CD4-positive, alpha-beta T cell (primary cell): ENCODE measurements around the gene CRIM1. TPM values are rescaled to one million over a fixed set of nuclear protein-coding genes. Genes with fewer than 3 reads are reported as not detected.

Source experiments
- ATAC-seq: fragments of 200-7000 bp; cut with Tn5 transposase; one replicate; pipeline ENCODE4 v1.10.0; 2022; ENCODE audit warnings: mild to moderate bottlenecking; ENCODE audit not compliant: poor library complexity
- CTCF ChIA-PET: fragments of 350-600 bp; sonication (Branson Sonifier 250); formaldehyde crosslinking; loops from one replicate; lab custom pipeline; 2021; ENCODE audit warnings: antibody characterized with exemption, inconsistent platforms; lab: Charles Lee
- POLR2A ChIA-PET: fragments of 350-600 bp; sonication (Branson Sonifier 250); formaldehyde crosslinking; loops from one replicate; lab custom pipeline; 2021; ENCODE audit warnings: antibody characterized with exemption, inconsistent platforms; lab: Charles Lee
- DNase-seq, 14 experiments: peaks; one replicate each; pipeline ENCODE4 v3.0.0-alpha.2; 2013 to 2020; ENCODE audit warnings: mixed read lengths in 2 of 14
- H3K27ac ChIP-seq, 2 donors: one replicate each; pipeline versions ENCODE4 v1.5.1 to v1.7.0; 2013; ENCODE audit warnings: low read length in 2 of 2, low read depth in 1 of 2, mild to moderate bottlenecking in 1 of 2
- H3K27me3 ChIP-seq, 2 experiments: 1 replicate in 1 of 2; 2 replicates in 1 of 2; pipeline versions ENCODE4 v1.6.1 to v1.7.0; 2013; ENCODE audit warnings: low read length in 2 of 2, control low read depth in 1 of 2, mild to moderate bottlenecking in 1 of 2, moderate library complexity in 1 of 2; ENCODE audit not compliant: insufficient read depth in 2 of 2, control insufficient read depth in 1 of 2
- H3K36me3 ChIP-seq: one replicate; pipeline ENCODE4 v1.6.1; 2013; ENCODE audit warnings: low read length, control low read depth; ENCODE audit not compliant: insufficient read depth
- H3K4me1 ChIP-seq: one replicate; pipeline ENCODE4 v1.6.1; 2013; ENCODE audit warnings: low read length, control low read depth; ENCODE audit not compliant: insufficient read depth
- H3K4me3 ChIP-seq: one replicate; pipeline ENCODE4 v1.5.1; 2013; ENCODE audit warnings: mild to moderate bottlenecking, low read length, moderate library complexity
- H3K9me3 ChIP-seq, 2 experiments: 1 replicate in 1 of 2; 2 replicates in 1 of 2; pipeline versions ENCODE4 v1.6.1 to v1.7.0; 2013; ENCODE audit warnings: low read length in 2 of 2, mild to moderate bottlenecking in 2 of 2, control low read depth in 1 of 2, moderate library complexity in 1 of 2; ENCODE audit not compliant: control insufficient read depth in 1 of 2, insufficient read depth in 1 of 2
- H3K27ac Mint-ChIP-seq: one replicate; pipeline ENCODE4 v1.8.0; 2020; ENCODE audit warnings: mixed read lengths
- H3K27me3 Mint-ChIP-seq: one replicate; pipeline ENCODE4 v1.8.0; 2021; ENCODE audit warnings: mixed read lengths
- H3K36me3 Mint-ChIP-seq: one replicate; pipeline ENCODE4 v1.8.0; 2021; ENCODE audit warnings: low read depth, mixed read lengths
- H3K4me1 Mint-ChIP-seq: one replicate; pipeline ENCODE4 v1.8.0; 2021; ENCODE audit warnings: low read depth, mixed read lengths
- H3K4me3 Mint-ChIP-seq: one replicate; pipeline ENCODE4 v1.8.0; 2020; ENCODE audit warnings: mild to moderate bottlenecking, mixed read lengths
- H3K9me3 Mint-ChIP-seq: one replicate; pipeline ENCODE4 v1.8.0; 2020; ENCODE audit warnings: mixed read lengths
- CTCF ChIP-seq: fragments of 200-600 bp; IDR thresholded peaks from one replicate; pipeline ENCODE4 v1.8.0; 2022; ENCODE audit warnings: antibody characterized with exemption, mild to moderate bottlenecking
- intact Hi-C, 2 experiments: fragments of 100-400 bp; cut with DNase I in 1 of 2; cut with micrococcal nuclease in 1 of 2; formaldehyde crosslinking; loops; one replicate each; pipeline versions ENCODE4 v1.15.1 to v1.9.0; 2023 to 2025; cut with DNase I, micrococcal nuclease
- total RNA-seq, 174 experiments: library from RNA in 2 of 174; stranded (reverse) in 2 of 174; gene quantifications; one replicate each; pipeline ENCODE4 v1.2.3 and lab custom pipeline; 2021 to 2026

CRIM1 gene
- total RNA-seq, 2 experiments from 2014 or later = 1.1 to 1.7 TPM

DNA sequence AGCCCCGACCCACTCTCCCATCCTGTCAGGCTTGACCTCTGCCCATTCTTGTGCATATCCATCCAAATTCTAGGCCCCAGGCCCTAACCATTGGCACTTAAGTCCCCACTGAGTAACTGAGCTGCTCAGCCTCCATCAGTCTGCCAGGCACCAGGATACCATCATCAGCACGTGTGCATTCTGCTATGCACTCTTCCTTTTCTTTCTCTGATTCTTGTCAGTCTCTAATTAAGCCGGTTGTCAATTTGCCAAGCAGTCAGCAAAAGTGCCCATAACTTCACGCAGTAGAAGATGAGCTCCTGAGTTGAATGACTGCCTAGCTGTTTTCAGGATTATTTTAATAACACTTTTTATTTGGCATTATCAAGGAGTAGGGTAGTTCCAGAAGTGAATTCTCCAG lies 135.2 kb downstream of the CRIM1 start:
- POLR2A ChIA-PET = no interaction called here
- Histone ChIP-seq H3K9me3 (no peaks in the 10 kb centered on the region), H3K4me3 (no peak overlapping the region), H3K4me1 (no peaks in the 10 kb centered on the region), H3K36me3 (no peaks in the 10 kb centered on the region), H3K27me3 (no peaks in the 10 kb centered on the region), H3K27ac (no peak overlapping the region)
- ATAC-seq (no peak), DNase-seq (no peak)
- TF ChIP-seq CTCF = no peak
- intact Hi-C loops = no loop called here
- Mint-ChIP-seq H3K9me3 (no peaks in the 10 kb centered on the region), H3K4me1 (no peaks in the 10 kb centered on the region), H3K36me3 (no peaks in the 10 kb centered on the region), H3K27me3 (no peaks in the 10 kb centered on the region), H3K4me3 (no peak overlapping the region), H3K27ac (no peak overlapping the region)
- CTCF ChIA-PET = no interaction called here

GRCh38 chr2:36492216-36492945 lies 136.8 kb downstream of the CRIM1 start:
- POLR2A ChIA-PET = no interaction called here
- Mint-ChIP-seq H3K9me3 (no peaks in the 10 kb centered on the region), H3K27me3 (no peaks in the 10 kb centered on the region), H3K4me3 (no peak overlapping the region), H3K36me3 (no peaks in the 10 kb centered on the region), H3K4me1 (no peaks in the 10 kb centered on the region), H3K27ac (no peak overlapping the region)
- DNase-seq = no peak
- Histone ChIP-seq H3K4me3 (no peak overlapping the region), H3K4me1 (no peaks in the 10 kb centered on the region), H3K27ac (no peak overlapping the region), H3K36me3 (no peaks in the 10 kb centered on the region), H3K27me3 (no peaks in the 10 kb centered on the region), H3K9me3 (no peaks in the 10 kb centered on the region)
- no peak for TF ChIP-seq CTCF
- intact Hi-C loops = no loop called here
- CTCF ChIA-PET = no interaction called here
- no peak for ATAC-seq

DNA sequence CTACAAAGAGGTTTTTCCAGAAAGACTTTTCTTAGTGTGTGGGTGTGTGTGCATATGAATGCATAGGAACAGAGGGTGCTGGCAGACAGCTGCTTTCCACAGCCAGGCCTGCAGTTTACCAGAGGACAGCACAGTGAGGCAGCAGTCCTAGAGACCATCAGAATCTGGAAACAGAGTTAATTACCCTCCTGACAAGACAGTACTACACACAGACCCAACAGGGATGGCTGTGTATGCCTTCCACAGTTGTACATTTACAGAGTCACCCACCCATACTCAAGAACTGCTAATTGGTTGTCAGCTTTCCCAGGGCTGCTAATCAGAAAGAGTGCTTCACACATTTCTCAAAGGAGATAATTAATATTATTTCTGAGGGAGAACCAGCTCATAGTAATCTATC lies 137.7 kb downstream of the CRIM1 start:
- Mint-ChIP-seq H3K27me3 (no peaks in the 10 kb centered on the region), H3K27ac (no peak overlapping the region), H3K36me3 (no peaks in the 10 kb centered on the region), H3K4me1 (no peaks in the 10 kb centered on the region), H3K4me3 (no peak overlapping the region), H3K9me3 (no peaks in the 10 kb centered on the region)
- H3K9me3 ChIP-seq = no peaks in the 10 kb centered on the region
- H3K27me3 ChIP-seq = no peaks in the 10 kb centered on the region
- no peak for TF ChIP-seq CTCF
- no peak for DNase-seq
- no peaks in the 10 kb centered on the region for H3K4me1 ChIP-seq
- H3K36me3 ChIP-seq = no peaks in the 10 kb centered on the region
- POLR2A ChIA-PET = no interaction called here
- intact Hi-C loops = no loop called here
- H3K27ac ChIP-seq = no peak overlapping the region
- ATAC-seq = no peak
- CTCF ChIA-PET = no interaction called here
- H3K4me3 ChIP-seq = no peak overlapping the region
